ENCODE results near the gene PTPRE. TPM values are rescaled to one million over a fixed set of nuclear protein-coding genes. Genes with fewer than 3 reads are reported as not detected.

Gene PTPRE
- total RNA-seq, 1 experiment from 2014 or later = 0.70 TPM

- Mint-ChIP-seq H3K4me3 (no peak overlapping the region), H3K36me3 (ENCODE audit: insufficient read depth in 1 of 3, low read depth in 3 of 3) (no peaks in the 10 kb centered on the region; a peak in 2 of 7 replicates), H3K4me1 (peaks cover 3 to 4% of the 10 kb centered on the region in 2 experiments; a peak in 1 of 4 replicates), H3K27me3 (ENCODE audit: low read depth) (peaks cover 1% of the 10 kb centered on the region), H3K9me3 (no peaks in the 10 kb centered on the region; a peak in 1 of 5 replicates), H3K27ac (no peak overlapping the region)
- Histone ChIP-seq H2AFZ (ENCODE audit: low read length) (no peak overlapping the region), H4K5ac (ENCODE audit: insufficient read length, low read depth, low read length) (no peak overlapping the region), H3K23ac (ENCODE audit: insufficient read length, low read depth, low read length) (no peak overlapping the region), H3T11ph (ENCODE audit: low read length) (no peak overlapping the region), H3K27ac (ENCODE audit: insufficient read length, low read depth, low read length) (no peak overlapping the region), H3K14ac (ENCODE audit: insufficient read depth, low read length) (no peak overlapping the region), H3K4ac (ENCODE audit: low read depth, low read length) (no peak overlapping the region), H3K18ac (ENCODE audit: insufficient read length, low read depth, low read length) (no peak overlapping the region), H4K20me1 (ENCODE audit: control insufficient read depth, insufficient read depth, insufficient read length) (no peaks in the 10 kb centered on the region), H2BK120ac (ENCODE audit: low read depth, low read length, poor library complexity, severe bottlenecking) (no peak overlapping the region), H2BK20ac (ENCODE audit: low read depth, low read length, poor library complexity, severe bottlenecking) (no peak overlapping the region), H4K91ac (ENCODE audit: insufficient read length, low read depth, low read length) (no peak overlapping the region), H3K79me2 (ENCODE audit: insufficient read depth, low read length) (no peaks in the 10 kb centered on the region), H3K4me2 (ENCODE audit: insufficient read depth, insufficient read length, low read length) (no peak overlapping the region), H3K27me3 (ENCODE audit: insufficient read depth, low read length) (no peaks in the 10 kb centered on the region), H2BK12ac (ENCODE audit: insufficient read length, low read depth, low read length) (no peak overlapping the region), H3K23me2 (ENCODE audit: insufficient read length, low read depth, low read length, poor library complexity, severe bottlenecking) (no peaks in the 10 kb centered on the region), H3K56ac (ENCODE audit: insufficient read length, low read depth, low read length) (no peak overlapping the region), H3K4me1 (ENCODE audit: insufficient read depth, low read length) (no peaks in the 10 kb centered on the region; the same call in 1 of the 2 replicates), H2AK5ac (ENCODE audit: insufficient read length, low read length) (no peak overlapping the region), H3K79me1 (ENCODE audit: insufficient read depth, low read depth, low read length, poor library complexity, severe bottlenecking) (no peaks in the 10 kb centered on the region), H2BK5ac (ENCODE audit: insufficient read length, low read length) (no peak overlapping the region), H3K9me3 (ENCODE audit: control insufficient read depth, low read depth, low read length) (no peaks in the 10 kb centered on the region), H4K8ac (replicated peaks; ENCODE audit: insufficient read length, low read depth, low read length) (no peak overlapping the region), H3K9ac (ENCODE audit: extremely low read depth, insufficient read length, low read length) (no peak overlapping the region), H2BK15ac (ENCODE audit: low read depth, low read length) (no peak overlapping the region)
- no peak for TF ChIP-seq CTCF (conservative IDR thresholded peaks at IDR 0.05)
- DNase-seq = no peak
- no CpG with 5 or more reads among the region's 7 CpGs for WGBS (ENCODE audit: extremely low coverage, insufficient read length, low lambda C conversion rate)
Observed at GRCh38 chr10:127942811-127943210, 35.9 kb downstream of the PTPRE start.

All from H9 (cell line).